Liver (tissue), 9 donors: ENCODE data around the gene EXT2. TPM values are rescaled to one million over a fixed set of nuclear protein-coding genes. Genes with fewer than 3 reads are reported as not detected.

Source experiments
- DNase-seq: peaks from one replicate; pipeline ENCODE4 v3.0.0-alpha.2; 2017; ENCODE audit warnings: low spot score
- H3K27ac ChIP-seq, 2 donors: one replicate each; pipeline ENCODE4 v1.7.0; 2013; ENCODE audit warnings: inconsistent platforms in 2 of 2, low read length in 2 of 2, control low read depth in 1 of 2, low read depth in 1 of 2, mild to moderate bottlenecking in 1 of 2
- H3K27me3 ChIP-seq, 4 donors: one replicate each; pipeline versions ENCODE4 v1.6.1 to v1.7.0; 2013; ENCODE audit warnings: low read length in 3 of 4, inconsistent platforms in 1 of 4, mild to moderate bottlenecking in 1 of 4, moderate library complexity in 1 of 4; ENCODE audit not compliant: control insufficient read depth in 4 of 4, insufficient read depth in 4 of 4
- H3K36me3 ChIP-seq, 4 donors: one replicate each; pipeline versions ENCODE4 v1.6.1 to v1.7.0; 2013; ENCODE audit warnings: low read length in 3 of 4, mild to moderate bottlenecking in 3 of 4, low read depth in 1 of 4, moderate library complexity in 1 of 4; ENCODE audit not compliant: control insufficient read depth in 4 of 4, insufficient read depth in 3 of 4
- H3K4me1 ChIP-seq, 4 donors: one replicate each; pipeline versions ENCODE4 v1.6.1 to v1.7.0; 2013; ENCODE audit warnings: low read length in 3 of 4, mild to moderate bottlenecking in 3 of 4, moderate library complexity in 1 of 4; ENCODE audit not compliant: control insufficient read depth in 4 of 4, insufficient read depth in 4 of 4
- H3K4me3 ChIP-seq, 3 donors: one replicate each; pipeline versions ENCODE4 v1.6.1 to v1.7.0; 2013; ENCODE audit warnings: low read length in 3 of 3, control low read depth in 1 of 3, low read depth in 1 of 3, mild to moderate bottlenecking in 1 of 3
- H3K9ac ChIP-seq, 2 donors: one replicate each; pipeline ENCODE4 v1.7.0; 2013; ENCODE audit warnings: low read length in 2 of 2, mild to moderate bottlenecking in 2 of 2, moderate library complexity in 2 of 2, control low read depth in 1 of 2, low read depth in 1 of 2
- H3K9me3 ChIP-seq, 4 donors: one replicate each; pipeline versions ENCODE4 v1.6.1 to v1.7.0; 2013; ENCODE audit warnings: low read length in 3 of 4; ENCODE audit not compliant: control insufficient read depth in 4 of 4
- ATF3 ChIP-seq: IDR thresholded peaks from 2 replicates; pipeline ENCODE4 v1.6.1; 2016; ENCODE audit warnings: antibody characterized with exemption
- HNF4G ChIP-seq: IDR thresholded peaks from 2 replicates; pipeline ENCODE4 v1.6.1; 2016; ENCODE audit warnings: antibody characterized with exemption
- NR2F2 ChIP-seq: IDR thresholded peaks from 2 replicates; pipeline ENCODE4 v1.6.1; 2016; ENCODE audit warnings: antibody characterized with exemption
- RAD21 ChIP-seq, 2 donors: IDR thresholded peaks; 2 replicates each; pipeline ENCODE4 v1.6.1; 2016; ENCODE audit warnings: antibody characterized with exemption in 2 of 2, mild to moderate bottlenecking in 2 of 2
- RXRA ChIP-seq, 2 donors: IDR thresholded peaks; 2 replicates each; pipeline ENCODE4 v1.6.1; 2017 to 2018; ENCODE audit warnings: antibody characterized with exemption in 2 of 2, mild to moderate bottlenecking in 1 of 2
- WGBS: extraction: QIAGEN DNeasy Blood & Tissue Kit; methylation state at CpG from one replicate; pipeline ENCODE4 v1.1.7; 2013; 5-methylcytosine and 5-hydroxymethylcytosine counted together
- polyA plus RNA-seq, 2 donors: library from polyadenylated mRNA; stranded (reverse) in 1 of 2; unstranded in 1 of 2; fragments of 200-250 nt in 1 of 2; fragments of >200 nt in 1 of 2; fragmentation: Nextera tagmentation in 1 of 2; extraction: Ambion mirVana in 1 of 2; gene quantifications; one replicate each; pipeline versions ENCODE4 v1.2.1 to v1.2.3, GENCODE V29; 2013 to 2015
- total RNA-seq, 2 donors: library from RNA; depleted of rRNA; stranded (reverse); fragments of >200 nt; gene quantifications; one replicate each; pipeline ENCODE4 v1.2.3, GENCODE V29; 2014
- TF ChIP-seq, protein P1 (sequence below): IDR thresholded peaks from 2 replicates; pipeline ENCODE4 v1.6.1; 2016; ENCODE audit warnings: antibody characterized with exemption, mild to moderate bottlenecking
- TF ChIP-seq, protein P2 (sequence below): fragments of 150-350 bp; IDR thresholded peaks from 2 replicates; pipeline ENCODE4 v1.5.1; 2017; ENCODE audit warnings: improper control_type of control experiment, low read depth, low read length; ENCODE audit not compliant: missing input control
- TF ChIP-seq, protein P3 (sequence below): IDR thresholded peaks from 2 replicates; pipeline ENCODE4 v1.6.1; 2016; ENCODE audit warnings: antibody characterized with exemption
- TF ChIP-seq, protein P4 (sequence below): IDR thresholded peaks from 2 replicates; pipeline ENCODE4 v1.6.1; 2016; ENCODE audit warnings: antibody characterized with exemption
- donor health status: healthy.
- donor health status: healthy.
- donor health status: healthy.
- donor health status: healthy.
- donor health status: healthy.

EXT2 gene
- total and polyA plus RNA-seq, 4 donors: 8.4 to 36.1 (median 29.8) TPM

DNA sequence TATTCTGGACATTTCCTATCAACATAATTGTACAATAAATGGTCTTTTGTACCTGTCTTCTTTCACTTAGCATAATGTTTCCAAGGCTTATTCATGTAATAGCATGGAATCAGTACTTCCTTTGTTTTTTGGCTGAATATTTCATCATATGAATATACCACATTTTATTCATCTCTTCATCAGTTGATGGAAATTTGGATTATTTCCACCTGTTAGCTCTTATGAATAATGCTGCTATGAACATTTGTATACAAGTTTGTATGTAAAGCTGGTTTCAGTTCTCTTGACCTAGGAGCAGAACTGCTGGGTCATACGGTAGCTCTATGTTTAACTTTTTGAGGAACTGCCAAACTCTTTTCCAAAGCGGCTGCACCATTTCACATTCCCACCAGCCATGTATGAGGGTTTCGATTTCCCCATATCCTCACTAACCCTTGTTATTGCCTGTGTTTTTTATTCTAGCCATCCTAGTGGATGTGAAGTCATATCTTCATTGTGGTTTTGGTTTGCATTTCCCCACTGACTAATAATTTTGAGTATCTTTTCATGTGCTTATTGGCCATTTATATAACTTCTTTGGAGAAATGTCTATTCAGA lies 20.9 kb downstream of the EXT2 start:
- Histone ChIP-seq H3K4me3 (no peak overlapping the region), H3K9me3 (no peaks in the 10 kb centered on the region), H3K36me3 (peaks cover 3 to 21% (median 14%) of the 10 kb centered on the region in 4 donors), H3K9ac (no peak overlapping the region), H3K27ac (no peak overlapping the region), H3K4me1 (peaks cover 0 to 3% (median 0%) of the 10 kb centered on the region in 4 donors), H3K27me3 (no peaks in the 10 kb centered on the region)
- DNase-seq: no peak
- 82% methylated on average over 3 of the region's 3 CpGs for WGBS
- TF ChIP-seq HNF4G (no peak), ATF3 (no peak), NR2F2 (no peak), RXRA (IDR thresholded peaks at IDR 0.05) (no peak), RAD21 (IDR thresholded peaks at IDR 0.05) (no peak)
- TF ChIP-seq, protein P1, sequence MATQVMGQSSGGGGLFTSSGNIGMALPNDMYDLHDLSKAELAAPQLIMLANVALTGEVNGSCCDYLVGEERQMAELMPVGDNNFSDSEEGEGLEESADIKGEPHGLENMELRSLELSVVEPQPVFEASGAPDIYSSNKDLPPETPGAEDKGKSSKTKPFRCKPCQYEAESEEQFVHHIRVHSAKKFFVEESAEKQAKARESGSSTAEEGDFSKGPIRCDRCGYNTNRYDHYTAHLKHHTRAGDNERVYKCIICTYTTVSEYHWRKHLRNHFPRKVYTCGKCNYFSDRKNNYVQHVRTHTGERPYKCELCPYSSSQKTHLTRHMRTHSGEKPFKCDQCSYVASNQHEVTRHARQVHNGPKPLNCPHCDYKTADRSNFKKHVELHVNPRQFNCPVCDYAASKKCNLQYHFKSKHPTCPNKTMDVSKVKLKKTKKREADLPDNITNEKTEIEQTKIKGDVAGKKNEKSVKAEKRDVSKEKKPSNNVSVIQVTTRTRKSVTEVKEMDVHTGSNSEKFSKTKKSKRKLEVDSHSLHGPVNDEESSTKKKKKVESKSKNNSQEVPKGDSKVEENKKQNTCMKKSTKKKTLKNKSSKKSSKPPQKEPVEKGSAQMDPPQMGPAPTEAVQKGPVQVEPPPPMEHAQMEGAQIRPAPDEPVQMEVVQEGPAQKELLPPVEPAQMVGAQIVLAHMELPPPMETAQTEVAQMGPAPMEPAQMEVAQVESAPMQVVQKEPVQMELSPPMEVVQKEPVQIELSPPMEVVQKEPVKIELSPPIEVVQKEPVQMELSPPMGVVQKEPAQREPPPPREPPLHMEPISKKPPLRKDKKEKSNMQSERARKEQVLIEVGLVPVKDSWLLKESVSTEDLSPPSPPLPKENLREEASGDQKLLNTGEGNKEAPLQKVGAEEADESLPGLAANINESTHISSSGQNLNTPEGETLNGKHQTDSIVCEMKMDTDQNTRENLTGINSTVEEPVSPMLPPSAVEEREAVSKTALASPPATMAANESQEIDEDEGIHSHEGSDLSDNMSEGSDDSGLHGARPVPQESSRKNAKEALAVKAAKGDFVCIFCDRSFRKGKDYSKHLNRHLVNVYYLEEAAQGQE: no peak

DNA sequence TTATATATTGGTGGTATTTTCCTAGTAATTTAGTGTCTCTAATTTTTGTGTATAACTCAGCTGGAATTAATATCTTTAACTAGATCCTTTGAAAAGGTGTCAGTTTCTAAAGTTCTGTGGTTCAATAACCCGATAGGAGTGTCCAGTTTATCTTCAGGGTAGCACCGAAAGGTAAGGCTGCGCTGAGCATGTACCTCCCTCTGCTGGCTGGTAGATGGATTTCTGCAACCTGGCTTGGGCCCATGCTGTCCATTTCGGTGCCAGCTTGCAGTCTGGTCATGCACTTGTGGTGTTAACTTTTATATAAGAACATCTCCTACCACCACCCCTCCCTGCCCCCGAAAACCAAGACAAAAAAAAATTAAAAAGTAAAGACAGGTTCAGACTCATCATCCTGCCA lies 24.7 kb downstream of the EXT2 start:
- H3K9ac ChIP-seq: no peak overlapping the region
- 76% methylated on average over 5 of the region's 5 CpGs for WGBS
- no peaks in the 10 kb centered on the region for H3K9me3 ChIP-seq
- peaks cover 0 to 3% (median 0%) of the 10 kb centered on the region in 4 donors for H3K4me1 ChIP-seq
- peak; percentile 34 to 64 for TF ChIP-seq RAD21 (IDR thresholded peaks at IDR 0.05)
- TF ChIP-seq, protein P2, sequence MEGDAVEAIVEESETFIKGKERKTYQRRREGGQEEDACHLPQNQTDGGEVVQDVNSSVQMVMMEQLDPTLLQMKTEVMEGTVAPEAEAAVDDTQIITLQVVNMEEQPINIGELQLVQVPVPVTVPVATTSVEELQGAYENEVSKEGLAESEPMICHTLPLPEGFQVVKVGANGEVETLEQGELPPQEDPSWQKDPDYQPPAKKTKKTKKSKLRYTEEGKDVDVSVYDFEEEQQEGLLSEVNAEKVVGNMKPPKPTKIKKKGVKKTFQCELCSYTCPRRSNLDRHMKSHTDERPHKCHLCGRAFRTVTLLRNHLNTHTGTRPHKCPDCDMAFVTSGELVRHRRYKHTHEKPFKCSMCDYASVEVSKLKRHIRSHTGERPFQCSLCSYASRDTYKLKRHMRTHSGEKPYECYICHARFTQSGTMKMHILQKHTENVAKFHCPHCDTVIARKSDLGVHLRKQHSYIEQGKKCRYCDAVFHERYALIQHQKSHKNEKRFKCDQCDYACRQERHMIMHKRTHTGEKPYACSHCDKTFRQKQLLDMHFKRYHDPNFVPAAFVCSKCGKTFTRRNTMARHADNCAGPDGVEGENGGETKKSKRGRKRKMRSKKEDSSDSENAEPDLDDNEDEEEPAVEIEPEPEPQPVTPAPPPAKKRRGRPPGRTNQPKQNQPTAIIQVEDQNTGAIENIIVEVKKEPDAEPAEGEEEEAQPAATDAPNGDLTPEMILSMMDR: peak; percentile 13
- TF ChIP-seq, protein P3, sequence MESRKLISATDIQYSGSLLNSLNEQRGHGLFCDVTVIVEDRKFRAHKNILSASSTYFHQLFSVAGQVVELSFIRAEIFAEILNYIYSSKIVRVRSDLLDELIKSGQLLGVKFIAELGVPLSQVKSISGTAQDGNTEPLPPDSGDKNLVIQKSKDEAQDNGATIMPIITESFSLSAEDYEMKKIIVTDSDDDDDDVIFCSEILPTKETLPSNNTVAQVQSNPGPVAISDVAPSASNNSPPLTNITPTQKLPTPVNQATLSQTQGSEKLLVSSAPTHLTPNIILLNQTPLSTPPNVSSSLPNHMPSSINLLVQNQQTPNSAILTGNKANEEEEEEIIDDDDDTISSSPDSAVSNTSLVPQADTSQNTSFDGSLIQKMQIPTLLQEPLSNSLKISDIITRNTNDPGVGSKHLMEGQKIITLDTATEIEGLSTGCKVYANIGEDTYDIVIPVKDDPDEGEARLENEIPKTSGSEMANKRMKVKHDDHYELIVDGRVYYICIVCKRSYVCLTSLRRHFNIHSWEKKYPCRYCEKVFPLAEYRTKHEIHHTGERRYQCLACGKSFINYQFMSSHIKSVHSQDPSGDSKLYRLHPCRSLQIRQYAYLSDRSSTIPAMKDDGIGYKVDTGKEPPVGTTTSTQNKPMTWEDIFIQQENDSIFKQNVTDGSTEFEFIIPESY: no peak
- TF ChIP-seq, protein P4, sequence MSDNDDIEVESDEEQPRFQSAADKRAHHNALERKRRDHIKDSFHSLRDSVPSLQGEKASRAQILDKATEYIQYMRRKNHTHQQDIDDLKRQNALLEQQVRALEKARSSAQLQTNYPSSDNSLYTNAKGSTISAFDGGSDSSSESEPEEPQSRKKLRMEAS: no peak
- no peak for TF ChIP-seq HNF4G
- no peak for DNase-seq
- H3K36me3 ChIP-seq: peaks cover 3 to 17% (median 10%) of the 10 kb centered on the region in 4 donors
- no peaks in the 10 kb centered on the region for H3K27me3 ChIP-seq
- H3K27ac ChIP-seq: no peak overlapping the region
- no peak overlapping the region for H3K4me3 ChIP-seq
